HepG2 (cell line): ENCODE data around the gene HELZ. TPM values are rescaled to one million over a fixed set of nuclear protein-coding genes. Genes with fewer than 3 reads are reported as not detected.

Experiments used
- ATAC-seq: fragments of 200-7000 bp; cut with Tn5 transposase; 3 replicates; pipeline ENCODE4 v1.9.1; 2020; ENCODE audit warnings: mild to moderate bottlenecking, moderate library complexity
- BruUV-seq: library from RNA; stranded (reverse); fragments of 400-500 nt; replicated peaks from 2 replicates; lab custom pipeline; 2021; lab: Mats Ljungman, UMichigan
- CTCF ChIA-PET: fragments of 300-600 bp; formaldehyde crosslinking; extraction: SDS; loops from one replicate; lab custom pipeline; 2021; ENCODE audit warnings: low total read pairs, inconsistent platforms, low intra/inter-chr PET ratio; lab: Yijun Ruan, JAX
- POLR2A ChIA-PET: fragments of 350-600 bp; sonication (Branson Sonifier 250); formaldehyde crosslinking; loops from one replicate; lab custom pipeline; 2020; ENCODE audit warnings: antibody characterized with exemption, inconsistent platforms; lab: Yijun Ruan, JAX
- DNase-seq: peaks from one replicate; pipeline ENCODE4 v3.0.0-alpha.2; 2015; ENCODE audit warnings: low spot score
- FAIRE-seq: peaks from 3 replicates; lab custom pipeline; 2011; peaks lifted over from hg19 to GRCh38; lab: Jason Lieb, UNC
- H2AFZ ChIP-seq: one replicate; pipeline ENCODE4 v1.6.1; 2011; ENCODE audit warnings: low read length, inconsistent platforms
- H3K27ac ChIP-seq: fragments of 300-600 bp; 3 replicates; pipeline ENCODE4 v1.8.0; 2011; ENCODE audit warnings: mixed run types, mild to moderate bottlenecking, mixed read lengths, low read length, inconsistent platforms; ENCODE audit not compliant: insufficient read depth; ENCODE audit errors: extremely low read length
- H3K27me3 ChIP-seq, 2 experiments: fragments of 200-600 bp in 1 of 2; 2 replicates in 1 of 2; 3 replicates in 1 of 2; pipeline versions ENCODE4 v1.6.0 to v1.8.0; 2011; ENCODE audit warnings: low read length in 2 of 2, mild to moderate bottlenecking in 2 of 2, moderate library complexity in 2 of 2, inconsistent platforms in 1 of 2; ENCODE audit not compliant: insufficient read depth in 2 of 2, control insufficient read depth in 1 of 2
- H3K36me3 ChIP-seq, 2 experiments: fragments of 200-600 bp in 1 of 2; replicated peaks in 1 of 2; 2 replicates in 1 of 2; 3 replicates in 1 of 2; pipeline versions ENCODE4 v1.5.1 to v1.8.0; 2011; ENCODE audit warnings: low read length in 2 of 2, inconsistent platforms in 1 of 2; ENCODE audit not compliant: insufficient read depth in 2 of 2, control insufficient read depth in 1 of 2
- H3K4me1 ChIP-seq: 2 replicates; pipeline ENCODE4 v1.5.1; 2012; ENCODE audit warnings: low read length, inconsistent platforms; ENCODE audit not compliant: insufficient read depth
- H3K4me2 ChIP-seq: 2 replicates; pipeline ENCODE4 v1.6.0; 2011; ENCODE audit warnings: low read depth, low read length, inconsistent platforms
- H3K4me3 ChIP-seq, 3 experiments: fragments of 200-600 bp in 1 of 3; sonication (generic), shearing (Covaris generic) in 1 of 3; replicated peaks in 1 of 3; 2 replicates each; pipeline ENCODE4 v1.5.1; 2011 to 2016; ENCODE audit warnings: low read length in 3 of 3, inconsistent platforms in 2 of 3, low read depth in 2 of 3, mild to moderate bottlenecking in 2 of 3, control low read depth in 1 of 3, mixed read lengths in 1 of 3; ENCODE audit not compliant: insufficient read depth in 1 of 3
- H3K79me2 ChIP-seq: one replicate; pipeline ENCODE4 v1.6.1; 2011; ENCODE audit warnings: low read length, inconsistent platforms; ENCODE audit not compliant: insufficient read depth
- H3K9ac ChIP-seq: 2 replicates; pipeline ENCODE4 v1.6.0; 2011; ENCODE audit warnings: mild to moderate bottlenecking, low read depth, low read length, inconsistent platforms; ENCODE audit not compliant: insufficient read depth
- H3K9me3 ChIP-seq: 2 replicates; pipeline ENCODE4 v1.5.1; 2012; ENCODE audit warnings: mild to moderate bottlenecking, low read length
- H4K20me1 ChIP-seq: 2 replicates; pipeline ENCODE4 v1.6.0; 2011; ENCODE audit warnings: inconsistent platforms, mild to moderate bottlenecking, low read length, moderate library complexity; ENCODE audit not compliant: insufficient read depth
- BRCA1 ChIP-seq: sonication (generic); formaldehyde crosslinking; IDR thresholded peaks from 2 replicates; pipeline ENCODE4 v1.4.0; 2020; ENCODE audit warnings: missing genetic modification reagents
- CREB1 ChIP-seq, 2 experiments: fragments of 450-650 bp in 1 of 2; IDR thresholded peaks; 2 replicates each; pipeline ENCODE4 v1.6.1; 2016 to 2017; ENCODE audit warnings: control low read depth in 1 of 2, mild to moderate bottlenecking in 1 of 2, missing compliant biosample characterization in 1 of 2, missing genetic modification characterization in 1 of 2
- DMAP1 ChIP-seq: IDR thresholded peaks from 2 replicates; pipeline ENCODE4 v1.6.1; 2016
- ELF1 ChIP-seq: sonication (generic); formaldehyde crosslinking; IDR thresholded peaks from 2 replicates; pipeline ENCODE4 v1.4.0; 2020; ENCODE audit warnings: missing genetic modification reagents
- HMGA1 ChIP-seq: sonication (generic); formaldehyde crosslinking; conservative IDR thresholded peaks from 2 replicates; pipeline ENCODE4 v1.4.0; 2020; ENCODE audit warnings: missing genetic modification reagents
- JUNB ChIP-seq: sonication (generic); formaldehyde crosslinking; IDR thresholded peaks from 2 replicates; pipeline ENCODE4 v1.8.0; 2022; ENCODE audit warnings: missing genetic modification reagents, mild to moderate bottlenecking, borderline replicate concordance
- POLR2A ChIP-seq, 2 experiments: IDR thresholded peaks; 2 replicates each; pipeline ENCODE4 v1.6.1; 2011; ENCODE audit warnings: low read depth in 2 of 2, low read length in 2 of 2, mild to moderate bottlenecking in 1 of 2, moderate library complexity in 1 of 2; ENCODE audit not compliant: insufficient read depth in 1 of 2
- SOX13 ChIP-seq, 3 experiments: fragments of 450-650 bp in 1 of 3; sonication (generic) in 1 of 3; formaldehyde crosslinking in 1 of 3; IDR thresholded peaks in 2 of 3; conservative IDR thresholded peaks in 1 of 3; 2 replicates each; pipeline versions ENCODE4 v1.5.0 to v1.6.1; 2016 to 2020; ENCODE audit warnings: antibody characterized with exemption in 1 of 3, mild to moderate bottlenecking in 1 of 3, missing compliant biosample characterization in 1 of 3, missing genetic modification reagents in 1 of 3, moderate library complexity in 1 of 3
- TRIM24 ChIP-seq: sonication (generic); formaldehyde crosslinking; IDR thresholded peaks from 2 replicates; pipeline ENCODE4 v1.8.0; 2022; ENCODE audit warnings: mild to moderate bottlenecking, missing genetic modification reagents
- ZBTB26 ChIP-seq: IDR thresholded peaks from 2 replicates; pipeline ENCODE4 v1.6.1; 2016; ENCODE audit warnings: missing compliant biosample characterization, missing genetic modification reagents, borderline replicate concordance
- ZNF781 ChIP-seq: sonication (generic); formaldehyde crosslinking; IDR thresholded peaks from 2 replicates; pipeline ENCODE4 v1.5.1; 2020; ENCODE audit warnings: borderline replicate concordance, mild to moderate bottlenecking, missing genetic modification reagents; ENCODE audit errors: not compliant biosample characterization
- ZZZ3 ChIP-seq: sonication (generic); formaldehyde crosslinking; IDR thresholded peaks from 2 replicates; pipeline ENCODE4 v1.4.0; 2020; ENCODE audit warnings: missing genetic modification reagents, mild to moderate bottlenecking, borderline replicate concordance
- WGBS: methylation state at CpG from one replicate; pipeline ENCODE4 v1.1.6; 2017; ENCODE audit warnings: low lambda C conversion rate; 5-methylcytosine and 5-hydroxymethylcytosine counted together
- in situ Hi-C: cut with HindIII; loops from 2 replicates; pipeline ENCODE4 v1.10.0; 2017; ENCODE audit warnings: low pct_unique_long_range_greater_than_20kb; ENCODE audit not compliant: extremely low pct_ligation_motif_present
- intact Hi-C: fragments of 100-400 bp; cut with micrococcal nuclease; formaldehyde crosslinking; loops from one replicate; pipeline ENCODE4 v1.10.0; 2022; ENCODE audit not compliant: unreplicated experiment
- polyA plus RNA-seq, 8 experiments: library from polyadenylated mRNA; depleted of rRNA in 3 of 8; stranded (reverse) in 7 of 8; unstranded in 1 of 8; fragments of >200 nt; fragmentation: Illumina TruSeq in 4 of 8; extraction: Trizol in 4 of 8; gene quantifications; 2 replicates each; pipeline versions ENCODE4 v1.2.1 to v1.2.3, GENCODE V29; 2011 to 2016; ENCODE audit warnings: low read depth in 4 of 8, missing spikeins in 1 of 8, mixed read lengths in 1 of 8; ENCODE audit not compliant: insufficient read depth in 1 of 8
- total RNA-seq, 5 experiments: library from RNA; depleted of rRNA; stranded (reverse); fragments of >200 nt; fragmentation: Illumina TruSeq; extraction: Trizol; gene quantifications; 2 replicates each; pipeline ENCODE4 v1.2.3, GENCODE V29; 2016; ENCODE audit warnings: low read depth in 1 of 5
- TF ChIP-seq, protein P1 (sequence below), 2 experiments: fragments of 450-650 bp in 1 of 2; sonication (generic) in 1 of 2; formaldehyde crosslinking; IDR thresholded peaks; 2 replicates each; pipeline versions ENCODE4 v1.5.0 to v1.8.0; 2020 to 2022; ENCODE audit warnings: mild to moderate bottlenecking in 1 of 2, missing genetic modification reagents in 1 of 2

Gene HELZ
- total and polyA plus RNA-seq, 2 of the 13 experiments (the other 11 are each of a cell fraction or from before 2014, with no cell fraction given) = 35.3 to 52.4 TPM

DNA sequence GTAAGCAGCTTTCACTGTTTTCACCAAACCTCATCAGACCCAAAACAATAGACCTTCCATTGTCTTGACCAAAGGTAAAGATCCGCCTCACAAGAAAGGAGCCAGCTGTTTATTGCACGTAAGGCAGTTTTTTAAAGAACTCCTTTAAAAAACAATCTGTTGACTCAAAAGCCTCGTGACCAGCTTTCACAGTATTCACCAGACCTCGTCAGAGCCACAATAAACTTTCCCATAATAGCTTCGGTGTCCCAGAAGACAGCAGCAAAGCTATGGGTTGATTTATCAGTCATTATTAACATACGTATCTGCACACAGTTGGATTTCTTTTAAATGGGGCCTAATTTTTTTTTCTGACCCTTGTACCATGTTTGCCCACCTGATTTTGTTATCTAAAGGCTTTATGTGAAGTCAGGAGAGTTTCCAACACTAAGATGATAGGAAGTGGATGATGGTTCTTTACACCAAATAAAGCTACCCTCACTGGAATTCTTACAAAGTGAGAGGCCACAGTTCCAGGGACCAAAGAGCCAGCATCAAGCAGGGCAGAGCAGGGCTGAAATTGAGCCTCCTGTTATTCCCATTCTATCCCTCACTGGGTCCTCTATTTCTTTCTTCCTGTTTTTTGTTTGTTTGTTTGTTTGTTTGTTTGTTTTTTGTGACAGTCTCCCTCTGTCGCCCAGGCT, 17.6 kb upstream of the HELZ start:
- intact Hi-C loops (no loop called here), in situ Hi-C loops (no loop called here)
- whole genome bisulfite sequencing = 30% methylated on average over 7 of the region's 7 CpGs
- ATAC-seq (no peak), FAIRE-seq (no peak), DNase-seq (no peak)
- Histone ChIP-seq H3K79me2 (no peaks in the 10 kb centered on the region), H3K9ac (no peak overlapping the region), H3K9me3 (no peaks in the 10 kb centered on the region), H4K20me1 (no peaks in the 10 kb centered on the region), H3K36me3 (no peaks in the 10 kb centered on the region), H3K27ac (no peak overlapping the region), H2AFZ (no peak overlapping the region), H3K4me2 (no peak overlapping the region), H3K4me1 (peaks cover 51% of the 10 kb centered on the region), H3K27me3 (no peaks in the 10 kb centered on the region), H3K4me3 (no peak overlapping the region)
- no TSS peak for BruUV-seq
- CTCF ChIA-PET = no interaction called here
- POLR2A ChIA-PET = interaction anchor here (1.5 kb wide), 1 partner anchor 17 kb away, joined by 5 read pairs; the partner anchor contains the start of gene HELZ
- TF ChIP-seq ZNF781 (CRISPR knock-in tag) = no peak
- TF ChIP-seq SOX13 (IDR thresholded peaks at IDR 0.05) = no peak
- 0 out of 4 replicates have a peak, but pooled peaks of 1 of the 2 experiments have one; percentile 10 for TF ChIP-seq SOX13 (CRISPR knock-in tag; conservative IDR thresholded peaks at IDR 0.05 in 1 of 2, IDR thresholded peaks at IDR 0.05 in 1 of 2)

DNA sequence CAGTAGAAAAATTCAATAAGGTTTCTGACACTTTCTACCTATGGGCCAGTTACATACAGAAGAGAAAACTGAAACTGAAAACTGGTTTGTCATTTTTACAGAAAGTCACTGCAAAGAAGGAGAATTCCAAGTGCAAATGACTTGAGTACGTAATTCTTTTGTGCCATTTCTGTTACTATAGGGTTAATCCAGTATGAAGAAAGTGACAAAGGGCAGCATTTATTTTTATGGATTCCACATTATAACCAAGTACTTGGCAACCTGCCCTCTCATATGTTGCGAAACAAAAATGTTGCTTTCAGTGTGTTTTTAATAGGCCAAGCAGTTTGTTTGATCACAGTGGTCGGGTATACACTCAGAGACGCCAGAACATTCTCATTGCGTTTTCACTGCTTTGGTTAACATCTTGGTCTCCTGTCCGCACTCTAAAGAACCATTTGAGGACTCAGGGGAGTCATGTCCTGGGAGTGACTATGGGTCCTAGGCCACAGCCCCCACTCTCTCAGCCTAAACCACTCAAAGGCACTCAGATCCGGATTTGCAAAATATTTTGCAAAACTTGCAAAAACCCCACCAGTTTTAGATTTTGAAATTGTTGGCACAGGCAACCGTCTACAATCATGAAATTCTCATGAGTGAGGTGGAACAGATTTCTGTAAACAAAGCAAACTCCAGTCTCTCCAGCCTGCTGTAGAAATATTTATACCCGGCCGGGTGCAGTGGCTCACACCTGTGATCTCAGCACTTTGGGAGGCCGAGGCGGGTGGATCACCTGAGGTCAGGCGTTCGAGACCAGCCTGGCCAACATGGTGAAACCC, 15.4 kb upstream of the HELZ start:
- intact Hi-C loops (loop anchor here (1.0 kb wide), 1 partner anchor 13 kb away; no protein-coding TSS in a partner anchor), in situ Hi-C loops (no loop called here)
- ChIA-PET CTCF (no interaction called here), POLR2A (no interaction called here)
- Histone ChIP-seq H4K20me1 (no peaks in the 10 kb centered on the region), H3K27me3 (no peaks in the 10 kb centered on the region), H3K9ac (no peak overlapping the region), H3K27ac (peak overlapping the region; percentile 46), H3K36me3 (no peaks in the 10 kb centered on the region), H3K9me3 (no peaks in the 10 kb centered on the region), H3K4me1 (peaks cover 56% of the 10 kb centered on the region), H3K4me3 (no peak overlapping the region), H3K4me2 (peak overlapping the region; percentile 58), H2AFZ (no peak overlapping the region), H3K79me2 (no peaks in the 10 kb centered on the region)
- FAIRE-seq = peak; percentile 69
- BruUV-seq = no TSS peak
- ATAC-seq = peak; percentile 57
- peak; percentile 77 for DNase-seq
- WGBS = 4% methylated on average over 14 of the region's 14 CpGs
- TF ChIP-seq ELF1 (CRISPR knock-in tag) (no peak), ZZZ3 (CRISPR knock-in tag) (no peak), CREB1 (IDR thresholded peaks at IDR 0.05) (no peak), CREB1 (CRISPR knock-in tag; IDR thresholded peaks at IDR 0.05) (no peak), HMGA1 (CRISPR knock-in tag) (no peak), JUNB (CRISPR knock-in tag) (no peak), ZBTB26 (CRISPR knock-in tag) (no peak), POLR2A (IDR thresholded peaks at IDR 0.05; ENCODE audit: insufficient read depth in 1 of 2, low read depth in 2 of 2, low read length in 2 of 2) (no peak), TRIM24 (no peak), DMAP1 (CRISPR knock-in tag) (no peak), BRCA1 (CRISPR knock-in tag) (no peak)
- TF ChIP-seq, protein P1, sequence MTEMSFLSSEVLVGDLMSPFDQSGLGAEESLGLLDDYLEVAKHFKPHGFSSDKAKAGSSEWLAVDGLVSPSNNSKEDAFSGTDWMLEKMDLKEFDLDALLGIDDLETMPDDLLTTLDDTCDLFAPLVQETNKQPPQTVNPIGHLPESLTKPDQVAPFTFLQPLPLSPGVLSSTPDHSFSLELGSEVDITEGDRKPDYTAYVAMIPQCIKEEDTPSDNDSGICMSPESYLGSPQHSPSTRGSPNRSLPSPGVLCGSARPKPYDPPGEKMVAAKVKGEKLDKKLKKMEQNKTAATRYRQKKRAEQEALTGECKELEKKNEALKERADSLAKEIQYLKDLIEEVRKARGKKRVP (CRISPR knock-in tag; IDR thresholded peaks at IDR 0.05) = no peak
